Activated T-helper 9 cell treated with anti-CD3 and anti-CD28 coated beads, Interleukin-2, amount 50 U/mL, for 16 hours (primary cell): ENCODE results near the gene ARHGAP29.

Experiments used
- DNase-seq: peaks from one replicate; pipeline ENCODE4 v3.0.0-alpha.2; 2020; ENCODE audit warnings: low read depth

ARHGAP29 gene

DNA sequence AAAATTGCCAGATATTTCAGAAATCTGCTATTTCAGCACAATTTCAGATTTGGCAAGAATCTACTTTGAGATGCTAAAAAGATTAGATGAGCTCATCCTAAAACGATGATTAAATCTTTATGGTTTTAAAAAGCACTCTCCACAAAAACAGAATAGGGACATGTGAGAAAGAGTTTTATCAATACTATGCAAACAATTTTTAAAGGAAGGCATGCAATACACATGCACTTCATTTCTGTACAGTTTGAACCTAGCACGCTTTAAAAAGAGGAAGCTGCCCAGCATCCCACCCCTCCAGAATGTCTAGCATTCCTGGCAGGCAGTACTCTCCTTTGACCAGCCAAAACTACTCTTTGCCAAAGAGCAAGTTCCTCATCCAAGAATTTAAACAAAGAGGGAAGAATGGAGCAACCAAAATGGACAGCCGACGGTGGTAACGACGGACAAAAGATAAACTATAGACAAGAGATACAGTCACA, 1.3 kb downstream of the ARHGAP29 start:
- DNase-seq, result no peak

DNA sequence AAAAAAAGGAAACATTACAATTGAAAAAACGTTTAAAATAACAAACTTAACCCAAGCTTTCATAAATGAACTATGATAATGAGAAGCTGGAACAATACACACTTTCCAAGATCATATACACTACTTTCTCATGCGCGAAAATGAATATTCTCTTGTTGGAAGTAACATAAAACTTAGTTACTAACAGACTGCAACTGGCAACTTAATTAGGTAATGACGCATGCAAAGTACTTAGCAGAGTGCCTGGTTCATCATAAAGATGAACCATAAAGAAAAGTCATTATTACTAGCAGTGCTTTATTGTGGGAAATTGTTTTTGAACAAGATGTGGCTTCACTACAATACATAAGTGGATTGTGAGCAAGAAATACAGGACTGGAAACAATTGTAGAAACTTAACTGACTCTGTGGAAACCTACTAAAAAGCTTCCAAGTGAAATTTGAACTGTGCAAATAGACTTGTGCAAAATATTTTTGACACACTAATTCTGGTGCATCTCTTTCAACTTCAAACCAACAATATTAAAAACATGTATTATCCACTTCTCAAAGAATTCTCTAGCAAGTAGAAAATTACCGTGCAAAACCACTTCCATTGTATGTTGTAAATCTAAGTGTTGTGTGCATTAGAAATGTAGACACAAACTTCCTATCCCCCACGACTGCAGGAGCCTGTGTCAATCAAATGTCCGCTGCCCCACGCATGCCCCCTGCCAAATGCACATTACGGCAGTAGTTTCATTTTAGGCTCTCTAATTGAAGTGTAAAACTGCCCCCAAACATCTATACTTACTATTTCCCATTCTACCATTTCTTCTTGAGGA, 2.0 kb downstream of the ARHGAP29 start:
- no peak for DNase-seq

DNA sequence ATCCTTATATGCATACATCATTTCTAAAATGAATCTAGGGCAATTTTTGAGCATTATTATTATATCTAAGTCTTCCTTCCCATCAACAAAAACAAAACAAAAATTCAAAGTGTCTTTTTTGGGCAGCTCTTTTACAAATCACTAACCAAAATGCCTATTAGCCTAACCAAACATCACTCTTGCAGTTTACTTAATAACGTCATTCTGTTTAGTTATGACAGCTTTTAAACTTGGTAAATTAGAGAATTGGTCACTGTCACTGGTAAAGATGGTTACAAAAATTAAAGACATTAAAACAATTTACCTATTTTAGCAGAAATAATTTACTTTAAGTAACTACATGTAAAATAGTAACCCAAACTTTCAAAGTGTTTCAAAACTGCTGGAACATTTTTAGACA, 2.8 kb downstream of the ARHGAP29 start:
- DNase-seq, result no peak

DNA sequence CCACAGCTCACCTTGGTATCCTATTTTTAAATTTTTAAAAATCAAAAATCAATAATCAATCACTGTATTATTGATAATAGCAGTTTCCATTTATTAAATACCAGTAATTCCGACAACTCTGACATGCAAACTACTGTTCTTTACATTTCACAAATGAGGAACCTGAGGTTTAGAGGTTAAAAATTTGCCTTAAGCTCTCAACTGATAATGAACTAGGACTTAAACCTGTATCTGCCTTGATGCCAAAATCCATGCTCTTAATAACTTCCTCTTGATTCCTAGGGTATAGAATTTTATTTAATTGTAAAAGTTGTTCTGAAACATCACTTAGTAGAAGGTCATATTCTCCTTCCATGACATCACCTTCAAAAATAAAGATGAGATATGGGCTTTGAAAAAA, 5.6 kb downstream of the ARHGAP29 start:
- DNase-seq, result no peak

DNA sequence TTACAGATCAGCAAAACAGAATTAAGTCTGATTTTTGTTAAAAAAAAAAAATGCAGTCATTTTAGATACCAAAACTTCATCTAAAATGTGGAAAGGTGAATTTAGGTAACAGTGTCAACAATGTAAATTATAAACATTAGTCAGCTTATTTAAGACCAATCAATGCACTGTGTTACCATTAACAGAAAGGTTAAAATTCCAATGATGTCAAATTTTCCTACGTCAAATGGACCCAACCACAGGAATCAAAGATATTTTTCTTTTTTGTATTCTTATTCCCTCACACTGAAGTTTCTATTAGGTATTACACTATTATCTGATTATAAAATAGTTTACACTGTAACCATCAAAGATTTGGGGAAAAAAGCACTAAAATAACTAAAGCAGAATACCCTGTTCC, 6.5 kb downstream of the ARHGAP29 start:
- DNase-seq, result no peak

DNA sequence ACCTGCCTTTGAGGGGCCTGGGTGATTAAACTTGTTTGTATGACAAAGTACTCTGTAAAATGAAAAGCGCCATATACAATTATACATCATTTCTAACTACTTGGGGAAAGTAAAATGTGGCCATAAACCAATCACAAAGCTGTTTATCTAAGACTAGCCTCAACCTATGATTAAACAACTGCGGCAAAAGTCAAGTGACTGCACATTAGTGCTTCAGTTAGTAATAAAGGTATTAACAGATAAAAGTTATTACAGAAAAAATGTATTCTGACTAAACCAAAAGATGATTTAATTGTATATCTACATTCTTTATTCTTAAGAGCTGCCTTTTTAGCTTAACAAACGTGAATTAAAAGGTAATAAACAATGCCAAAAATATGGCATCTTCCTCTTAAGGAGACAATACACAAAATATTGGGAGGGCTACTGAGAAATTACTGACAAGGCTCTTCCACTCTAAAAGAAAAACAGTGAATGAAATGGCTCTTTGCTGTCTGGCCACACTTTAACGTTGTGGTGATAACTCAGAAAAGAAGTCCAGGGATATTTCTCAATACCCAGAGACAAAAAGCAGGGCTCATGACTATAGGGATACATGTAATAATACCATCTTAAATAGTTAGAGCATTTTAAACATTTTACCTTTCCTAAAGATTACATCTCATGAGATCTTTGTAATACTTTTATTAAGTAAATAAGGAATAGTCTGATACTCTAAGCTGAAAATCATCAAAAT, 8.6 kb downstream of the ARHGAP29 start:
- DNase-seq, result no peak

DNA sequence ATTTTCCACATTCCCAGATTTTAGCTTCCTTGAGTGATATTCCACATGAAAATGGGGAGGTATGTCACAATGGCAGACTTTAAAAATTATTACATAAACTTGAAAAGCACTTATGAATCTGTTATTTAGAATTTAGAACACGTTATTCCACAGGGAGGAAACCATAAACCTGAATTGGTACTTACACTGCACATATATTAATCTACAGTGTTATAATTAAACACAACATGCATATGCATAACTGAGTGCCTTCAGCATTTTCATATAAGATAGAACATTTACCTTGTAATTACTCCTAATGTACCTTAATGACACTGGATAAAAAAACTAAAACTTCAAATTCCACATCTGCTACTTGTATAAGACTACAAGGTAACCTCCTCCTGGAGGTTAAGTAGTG, 9.8 kb downstream of the ARHGAP29 start:
- DNase-seq, result no peak

DNA sequence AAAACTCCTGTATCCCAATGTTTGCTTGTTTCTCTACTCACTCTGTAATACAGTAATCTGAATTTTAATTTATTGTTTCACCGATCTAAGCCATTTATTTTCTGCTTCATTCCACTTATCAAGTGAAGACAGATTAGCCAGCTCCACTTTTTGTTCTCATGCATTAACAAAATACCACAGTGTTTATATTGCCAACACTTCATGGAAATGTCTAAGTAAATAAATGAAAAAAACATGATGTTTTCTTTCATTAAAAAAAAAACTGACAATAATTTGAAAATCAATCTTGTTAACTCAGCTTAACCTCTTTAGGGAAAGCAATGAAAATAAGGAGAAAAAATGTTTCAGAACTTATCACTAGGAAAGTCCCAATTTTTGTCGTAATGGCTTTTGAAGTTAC, 11.5 kb downstream of the ARHGAP29 start:
- no peak for DNase-seq

DNA sequence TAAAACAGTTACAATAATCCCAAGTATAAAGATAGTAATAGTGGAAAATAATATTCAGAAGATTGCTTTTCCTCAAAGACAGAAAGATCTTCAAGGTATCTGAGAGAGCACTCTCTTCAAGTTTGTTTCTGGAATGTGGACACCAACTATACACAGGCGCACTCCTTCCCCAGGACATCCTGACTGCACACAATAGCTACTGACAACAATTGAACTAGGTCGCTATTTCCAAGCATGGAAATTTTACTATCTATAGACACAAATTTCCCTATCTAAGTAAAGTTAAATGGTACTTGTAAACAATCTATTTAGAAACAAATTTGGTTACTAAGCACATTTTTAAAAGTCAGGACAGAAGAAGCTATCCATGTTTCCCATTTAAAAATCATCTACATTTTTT, 19.1 kb downstream of the ARHGAP29 start:
- DNase-seq, result no peak

DNA sequence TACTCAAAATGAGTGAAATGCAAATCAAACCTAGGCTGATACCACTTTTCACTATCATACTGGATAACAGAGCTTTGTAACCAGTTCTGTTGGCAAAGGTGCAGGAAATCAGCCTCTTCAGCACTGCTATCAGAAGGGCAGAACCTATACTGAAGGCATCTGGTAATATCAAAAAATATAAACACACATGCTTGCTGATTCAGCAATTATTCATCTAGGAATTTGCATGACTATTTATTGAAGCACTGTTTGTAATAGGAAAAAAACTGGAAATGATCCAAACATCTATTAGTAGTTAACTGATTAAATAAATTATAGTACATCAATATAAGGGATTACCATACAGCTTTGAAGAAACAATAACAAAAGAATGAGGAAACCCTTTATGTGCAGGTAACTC, 21.4 kb downstream of the ARHGAP29 start:
- no peak for DNase-seq

DNA sequence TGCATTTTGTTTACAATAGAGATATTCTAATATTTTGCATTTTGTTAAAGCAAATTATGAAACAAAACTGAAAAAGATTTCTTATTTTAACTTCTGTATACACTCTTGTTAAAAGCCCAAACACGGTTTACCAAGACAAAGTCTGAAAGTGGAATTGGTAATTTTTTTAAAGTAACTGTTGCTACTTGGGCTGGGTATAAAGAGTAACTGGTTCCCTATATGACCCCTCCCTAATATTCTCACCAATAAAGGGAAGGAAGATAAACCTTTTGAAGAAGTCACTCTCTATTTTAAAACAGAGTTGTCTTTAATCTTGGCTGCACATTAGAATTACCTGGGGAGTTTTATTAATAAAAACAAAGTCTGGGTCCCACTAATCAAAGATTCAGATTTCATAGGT, 27.4 kb downstream of the ARHGAP29 start:
- DNase-seq, result no peak

DNA sequence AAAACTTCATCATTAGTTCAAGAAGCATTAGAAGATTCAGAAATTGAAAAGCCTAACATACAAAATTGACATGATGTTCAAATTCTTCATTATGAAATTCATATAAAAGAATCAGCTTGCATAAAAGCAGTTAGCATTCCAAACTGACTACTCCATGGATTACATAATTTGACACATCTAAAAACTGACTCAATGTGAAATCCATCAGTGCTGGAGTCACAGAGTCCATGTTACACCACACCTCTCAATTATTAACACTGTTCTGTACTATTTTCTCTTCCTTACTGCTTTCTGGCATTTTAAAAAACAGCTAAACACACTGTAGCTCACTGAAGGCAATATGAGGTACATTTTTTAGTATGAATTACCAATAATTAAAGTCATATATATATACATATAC, 28.0 kb downstream of the ARHGAP29 start:
- no peak for DNase-seq

DNA sequence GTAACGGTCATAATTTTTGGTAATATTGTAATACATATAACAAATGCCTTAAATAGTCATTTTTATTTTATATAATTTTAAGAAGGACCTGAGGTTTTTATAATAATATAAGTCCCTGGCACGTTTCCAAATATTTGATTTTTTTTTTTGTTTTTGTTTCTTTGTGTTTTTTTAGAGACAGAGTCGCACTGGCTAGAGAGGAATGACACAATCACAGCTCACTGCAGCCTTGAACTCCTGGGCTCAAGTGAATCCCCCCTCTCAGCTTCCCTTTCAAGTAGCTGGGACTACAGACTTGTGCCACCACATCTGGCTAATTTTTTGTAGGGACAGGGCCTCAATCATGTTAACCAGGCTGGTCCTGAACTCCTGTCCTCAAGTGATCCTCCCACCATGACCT, 29.7 kb downstream of the ARHGAP29 start:
- no peak for DNase-seq

DNA sequence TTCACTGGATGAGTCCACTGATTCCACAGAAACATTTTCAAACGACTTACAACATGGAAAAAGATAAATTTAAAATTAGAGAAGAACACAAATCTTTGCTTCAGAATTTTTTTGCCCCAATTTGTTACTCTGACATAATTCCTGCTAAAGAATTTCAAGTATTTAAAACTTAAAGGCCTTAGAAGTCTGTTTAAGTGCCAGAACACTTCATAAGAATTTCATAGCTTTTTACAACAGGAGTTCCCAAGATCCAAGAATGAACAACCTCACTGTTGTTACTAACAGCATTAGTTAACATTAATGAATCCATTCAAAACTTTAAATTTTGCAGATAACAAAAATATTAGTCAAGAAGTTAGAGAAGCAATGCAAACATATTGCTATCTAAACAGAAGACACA, 31.7 kb downstream of the ARHGAP29 start:
- no peak for DNase-seq

DNA sequence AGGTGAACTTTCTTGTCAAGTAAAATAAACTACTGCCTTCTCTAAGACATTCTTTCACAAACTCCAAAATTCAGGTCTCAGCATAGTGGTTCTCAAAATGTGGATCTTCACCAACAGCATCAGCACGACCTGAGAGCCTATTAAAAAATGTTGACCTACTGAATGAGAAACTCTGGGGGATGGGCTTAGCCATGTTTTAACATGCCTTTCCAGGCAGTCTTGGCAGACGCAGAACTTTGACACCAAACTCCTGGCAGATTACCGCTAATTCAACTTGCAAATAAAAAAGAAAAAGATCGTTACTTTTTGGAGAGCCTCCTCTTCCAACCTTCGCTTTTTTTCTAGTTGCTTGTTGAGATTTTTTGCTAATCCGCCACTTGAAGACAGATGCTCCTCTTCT, 35.1 kb downstream of the ARHGAP29 start:
- no peak for DNase-seq

DNA sequence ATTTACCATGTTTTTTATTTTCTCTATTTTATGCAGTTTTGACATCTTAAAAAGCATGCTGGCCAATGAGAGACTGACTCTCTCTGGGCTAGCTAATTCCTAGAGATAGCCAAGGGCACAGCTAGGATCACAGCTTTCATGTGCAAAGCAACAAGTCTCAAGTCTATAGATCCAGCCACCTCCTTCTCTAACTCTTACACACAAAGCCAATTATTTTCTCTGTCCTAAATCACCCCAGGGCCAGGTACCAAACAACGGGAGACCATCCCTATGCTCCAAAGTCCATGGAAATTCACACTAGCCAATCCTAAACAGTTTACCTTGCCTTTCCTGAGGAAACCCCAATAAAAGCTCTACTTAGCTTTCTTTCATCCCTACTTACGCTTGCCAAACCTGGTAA, 38.0 kb downstream of the ARHGAP29 start:
- DNase-seq, result no peak

DNA sequence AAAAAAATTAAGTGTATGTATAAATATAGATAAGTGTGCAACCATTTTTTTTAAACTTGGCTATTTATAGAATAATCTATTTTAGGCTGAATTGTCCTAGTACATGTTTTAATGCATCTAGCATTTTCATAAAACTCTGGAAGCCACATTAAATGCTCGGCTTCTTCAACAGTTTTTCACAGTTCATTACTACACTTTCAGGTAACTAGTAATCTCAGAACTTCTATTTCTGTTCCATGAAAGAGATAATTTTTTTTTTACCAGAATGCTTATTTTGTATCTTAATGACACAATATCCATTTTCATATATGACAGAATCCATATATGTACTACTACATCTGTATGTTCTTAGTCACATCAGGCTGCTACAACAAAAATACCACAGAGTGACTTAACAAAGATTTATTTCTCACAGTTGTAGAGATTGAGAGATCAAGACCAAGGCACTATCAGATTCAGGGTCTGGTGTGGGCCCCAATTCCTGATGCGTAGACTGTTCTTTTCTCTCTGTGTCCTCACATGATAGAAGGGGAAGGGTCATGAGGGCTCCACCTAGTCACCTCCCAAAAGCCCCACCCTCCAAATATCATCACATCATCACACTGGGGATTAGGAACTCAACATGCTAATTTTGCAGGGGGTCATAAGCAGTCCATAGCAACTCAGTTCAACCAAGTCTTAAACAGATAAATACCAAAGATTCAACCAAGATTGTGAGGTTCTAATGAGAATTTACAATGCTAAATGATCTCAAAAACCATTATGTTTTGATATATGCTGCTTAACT, 43.1 kb downstream of the ARHGAP29 start:
- no peak for DNase-seq

DNA sequence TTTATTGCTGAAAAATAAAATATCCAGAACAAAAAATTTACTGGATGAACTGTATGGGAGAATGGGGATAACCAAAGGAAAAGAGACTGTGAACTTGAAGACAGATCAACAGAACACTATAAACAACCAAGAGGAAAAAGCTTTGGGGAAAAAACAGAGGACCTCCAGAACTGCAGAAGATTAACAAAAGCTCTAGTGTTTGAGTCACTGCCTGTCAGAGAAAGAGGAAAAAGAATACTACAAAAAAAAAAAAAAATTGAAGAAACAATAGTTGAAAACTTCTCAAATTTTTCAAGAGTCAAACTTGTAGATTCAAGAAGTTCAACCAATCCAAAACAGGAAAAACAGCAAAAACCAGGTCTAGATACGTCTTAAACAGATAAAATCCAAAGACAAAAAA, 44.3 kb downstream of the ARHGAP29 start:
- DNase-seq, result no peak

DNA sequence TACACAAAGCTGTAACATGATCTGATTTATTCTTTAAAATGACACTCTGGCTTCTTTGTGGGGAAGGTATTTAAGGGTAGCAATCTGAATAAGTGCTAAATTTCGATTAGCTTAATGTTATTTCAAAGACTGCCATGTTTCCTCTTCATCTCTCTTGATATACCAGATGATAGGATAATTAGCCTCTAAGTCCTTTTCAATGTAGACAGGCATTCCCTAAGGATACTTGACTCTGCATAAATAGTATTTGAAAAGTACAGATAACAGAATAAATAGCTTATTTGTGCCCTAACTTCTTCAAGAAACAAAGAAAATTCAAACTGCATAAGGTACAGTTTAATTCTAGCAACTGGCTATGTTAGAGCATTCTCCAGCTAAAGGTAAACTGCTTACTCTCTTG, 46.2 kb downstream of the ARHGAP29 start:
- DNase-seq, result no peak

DNA sequence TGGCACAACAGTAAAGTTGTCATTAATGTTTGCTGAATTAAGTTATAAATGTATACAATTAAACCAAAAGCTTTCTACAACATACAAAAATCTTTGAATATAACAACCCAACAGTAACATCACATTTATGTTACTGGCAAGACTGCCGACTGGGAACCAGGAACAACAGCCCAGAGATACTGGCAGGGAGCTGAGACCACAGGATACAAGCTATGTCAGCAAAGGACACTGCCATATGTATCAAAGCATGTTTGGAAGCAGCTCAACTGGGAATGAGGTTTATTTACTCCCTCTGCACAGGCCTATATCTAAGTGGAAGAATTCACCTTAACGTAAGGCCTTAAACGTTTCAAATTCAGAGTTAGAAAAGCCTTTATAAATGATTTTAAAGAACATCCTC, 50.4 kb downstream of the ARHGAP29 start:
- no peak for DNase-seq

DNA sequence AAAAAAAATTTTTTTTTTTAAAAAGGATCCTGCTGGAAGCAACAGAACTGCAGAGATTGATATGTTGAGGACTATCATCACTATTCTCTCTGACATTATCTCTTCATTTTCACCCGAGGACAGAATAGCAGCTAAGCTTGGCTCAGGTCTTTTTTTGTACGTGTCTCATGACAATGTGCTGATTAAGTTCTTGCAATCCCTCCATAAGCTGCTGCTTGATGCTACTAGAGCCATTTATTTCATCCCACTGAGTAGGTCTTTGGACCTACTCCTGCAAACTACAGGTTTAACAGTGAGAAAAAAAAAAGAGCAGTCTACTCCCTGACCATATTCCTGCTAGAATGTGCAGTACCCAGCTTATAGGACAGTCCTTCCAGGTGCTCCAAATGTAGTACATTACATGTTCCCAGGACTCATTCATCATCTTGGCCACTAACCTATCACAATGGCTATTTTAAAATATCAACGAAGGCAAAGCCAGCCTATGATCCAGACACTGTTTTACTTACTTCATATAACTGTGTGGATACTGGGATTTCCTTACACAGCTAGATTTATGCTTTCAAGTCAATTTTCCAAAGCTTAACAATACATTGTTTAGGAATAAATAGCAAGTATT, 54.1 kb downstream of the ARHGAP29 start:
- DNase-seq, result no peak

DNA sequence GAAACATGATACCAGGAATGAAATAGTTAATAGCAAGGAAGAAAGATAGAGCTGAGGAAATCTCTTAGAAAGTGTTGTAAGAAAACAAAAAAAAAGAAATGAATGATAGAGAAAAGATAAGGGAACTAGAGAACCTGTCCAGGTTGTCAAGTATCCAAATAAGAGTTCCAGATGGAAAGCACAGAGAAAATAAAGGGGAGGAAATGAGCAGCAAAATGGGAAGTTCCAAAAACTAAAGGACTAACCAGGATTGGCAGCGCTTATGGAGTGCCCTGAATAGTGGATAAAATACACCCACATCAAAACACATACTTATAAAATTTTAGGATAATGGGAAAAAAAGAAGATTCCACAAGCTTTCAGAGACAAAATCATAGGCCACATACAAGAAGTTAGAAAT, 55.2 kb downstream of the ARHGAP29 start:
- DNase-seq, result no peak
